Liver (tissue), 3 donors: Measurements from ENCODE around the gene FMN1.

ENCODE experiments used
- CTCF ChIP-seq: fragments of 150-350 bp; IDR thresholded peaks from 2 replicates; pipeline ENCODE4 v1.5.1; 2017; ENCODE audit warnings: improper control_type of control experiment, low read depth, low read length; ENCODE audit not compliant: missing input control
- EGR1 ChIP-seq, 2 donors: IDR thresholded peaks; 2 replicates each; pipeline ENCODE4 v1.6.1; 2016 to 2018; ENCODE audit warnings: antibody characterized with exemption in 2 of 2, low read depth in 2 of 2
- GABPA ChIP-seq, 2 donors: IDR thresholded peaks in 1 of 2; conservative IDR thresholded peaks in 1 of 2; 2 replicates each; pipeline ENCODE4 v1.6.1; 2016; ENCODE audit warnings: antibody characterized with exemption in 2 of 2, mild to moderate bottlenecking in 1 of 2, moderate library complexity in 1 of 2
- HNF4A ChIP-seq, 2 donors: conservative IDR thresholded peaks; 2 replicates each; pipeline ENCODE4 v1.6.1; 2016; ENCODE audit warnings: antibody characterized with exemption in 2 of 2, mild to moderate bottlenecking in 2 of 2
- RAD21 ChIP-seq, 2 donors: IDR thresholded peaks; 2 replicates each; pipeline ENCODE4 v1.6.1; 2016; ENCODE audit warnings: antibody characterized with exemption in 2 of 2, mild to moderate bottlenecking in 2 of 2
- REST ChIP-seq: IDR thresholded peaks from 2 replicates; pipeline ENCODE4 v1.6.1; 2016; ENCODE audit warnings: antibody characterized with exemption, mild to moderate bottlenecking
- RXRA ChIP-seq, 2 donors: IDR thresholded peaks; 2 replicates each; pipeline ENCODE4 v1.6.1; 2017 to 2018; ENCODE audit warnings: antibody characterized with exemption in 2 of 2, mild to moderate bottlenecking in 1 of 2
- SP1 ChIP-seq: IDR thresholded peaks from 2 replicates; pipeline ENCODE4 v1.6.1; 2018; ENCODE audit warnings: antibody characterized with exemption, mild to moderate bottlenecking
- TAF1 ChIP-seq: conservative IDR thresholded peaks from 2 replicates; pipeline ENCODE4 v1.6.1; 2016; ENCODE audit warnings: antibody characterized with exemption, mild to moderate bottlenecking
- YY1 ChIP-seq: IDR thresholded peaks from 2 replicates; pipeline ENCODE4 v1.6.1; 2016; ENCODE audit warnings: antibody characterized with exemption, mild to moderate bottlenecking
- donor health status: healthy.
- donor health status: healthy.

- TF ChIP-seq CTCF (no peak), SP1 (no peak), RXRA (IDR thresholded peaks at IDR 0.05) (no peak), GABPA (IDR thresholded peaks at IDR 0.05 in 1 of 2, conservative IDR thresholded peaks at IDR 0.05 in 1 of 2) (no peak), RAD21 (IDR thresholded peaks at IDR 0.05) (no peak), HNF4A (conservative IDR thresholded peaks at IDR 0.05) (no peak), YY1 (no peak), EGR1 (IDR thresholded peaks at IDR 0.05; ENCODE audit: low read depth in 2 of 2) (no peak), REST (no peak), TAF1 (no peak)
Observed at GRCh38 chr15:33126559-33127290, 67.8 kb downstream of the FMN1 start.
